Endothelial cell of umbilical vein (primary cell): ENCODE measurements around the gene MLC1. TPM values are rescaled to one million over a fixed set of nuclear protein-coding genes. Genes with fewer than 3 reads are reported as not detected.

ENCODE experiments used
- BruUV-seq: library from RNA; stranded (reverse); fragments of 400-500 nt; replicated peaks from 2 replicates; lab custom pipeline; 2021; lab: Mats Ljungman, UMichigan
- CTCF ChIA-PET: fragments of 300-600, 350-600 bp; sonication (Branson Sonifier 250); formaldehyde crosslinking; loops from one replicate; lab custom pipeline; 2021; ENCODE audit warnings: antibody characterized with exemption, inconsistent platforms; lab: Charles Lee
- POLR2A ChIA-PET: fragments of 300-600, 350-600 bp; sonication (Branson Sonifier 250); formaldehyde crosslinking; loops from one replicate; lab custom pipeline; 2021; ENCODE audit warnings: antibody characterized with exemption, inconsistent platforms; lab: Charles Lee
- DNase-seq: peaks from one replicate; pipeline ENCODE4 v3.0.0-alpha.2; 2011; ENCODE audit warnings: low read depth, low spot score
- FAIRE-seq: peaks from 2 replicates; lab custom pipeline; 2011; peaks lifted over from hg19 to GRCh38; lab: Jason Lieb, UNC
- H2AFZ ChIP-seq: 2 replicates; pipeline ENCODE4 v1.6.0; 2012; ENCODE audit warnings: low read depth, low read length, control low read depth, inconsistent platforms
- H3K27ac ChIP-seq: 2 replicates; pipeline ENCODE4 v1.5.1; 2011; ENCODE audit warnings: low read depth, mild to moderate bottlenecking, control low read depth, low read length, moderate library complexity; ENCODE audit not compliant: insufficient read depth
- H3K27me3 ChIP-seq, 2 experiments: 2 replicates each; pipeline versions ENCODE4 v1.6.0 to v1.6.1; 2011; ENCODE audit warnings: low read length in 2 of 2, mixed read lengths in 1 of 2; ENCODE audit not compliant: control insufficient read depth in 2 of 2, insufficient read depth in 2 of 2
- H3K36me3 ChIP-seq, 2 experiments: 2 replicates in 1 of 2; 3 replicates in 1 of 2; pipeline ENCODE4 v1.5.1; 2011; ENCODE audit warnings: low read length in 2 of 2, mild to moderate bottlenecking in 1 of 2, moderate library complexity in 1 of 2; ENCODE audit not compliant: control insufficient read depth in 2 of 2, insufficient read depth in 2 of 2; ENCODE audit errors: extremely low read depth in 1 of 2
- H3K4me1 ChIP-seq: 3 replicates; pipeline ENCODE4 v1.5.1; 2011; ENCODE audit warnings: mild to moderate bottlenecking, low read length; ENCODE audit not compliant: control insufficient read depth, insufficient read depth; ENCODE audit errors: extremely low read depth
- H3K4me2 ChIP-seq: 2 replicates; pipeline ENCODE4 v1.6.1; 2011; ENCODE audit warnings: low read length, control low read depth, mixed read lengths; ENCODE audit not compliant: insufficient read depth
- H3K4me3 ChIP-seq, 3 experiments: fragments of 200-600 bp in 1 of 3; sonication (generic), shearing (Covaris generic) in 1 of 3; replicated peaks in 1 of 3; 2 replicates each; pipeline ENCODE4 v1.5.1; 2011 to 2016; ENCODE audit warnings: control low read depth in 3 of 3, low read length in 3 of 3, mild to moderate bottlenecking in 2 of 3, inconsistent platforms in 1 of 3, low read depth in 1 of 3, moderate library complexity in 1 of 3; ENCODE audit not compliant: insufficient read depth in 1 of 3
- H3K79me2 ChIP-seq: 2 replicates; pipeline ENCODE4 v1.6.0; 2012; ENCODE audit warnings: low read length, inconsistent platforms; ENCODE audit not compliant: control insufficient read depth, insufficient read depth
- H3K9ac ChIP-seq: replicated peaks from 2 replicates; pipeline ENCODE3; 2011; ENCODE audit warnings: low read length, control low read depth; ENCODE audit not compliant: insufficient read depth; ENCODE audit errors: extremely low read depth
- H3K9me1 ChIP-seq: replicated peaks from 3 replicates; pipeline ENCODE4 v1.6.0; 2011; ENCODE audit warnings: mild to moderate bottlenecking, low read length; ENCODE audit not compliant: control insufficient read depth, insufficient read depth; ENCODE audit errors: extremely low read depth
- H3K9me3 ChIP-seq: replicated peaks from 2 replicates; pipeline ENCODE4 v1.5.1; 2012; ENCODE audit warnings: low read length, inconsistent platforms; ENCODE audit not compliant: control insufficient read depth, insufficient read depth
- H4K20me1 ChIP-seq: replicated peaks from 2 replicates; pipeline ENCODE3; 2011; ENCODE audit warnings: mild to moderate bottlenecking, low read length; ENCODE audit not compliant: control insufficient read depth, insufficient read depth; ENCODE audit errors: extremely low read depth
- EZH2 ChIP-seq: IDR thresholded peaks from 2 replicates; pipeline ENCODE4 v1.6.1; 2012; ENCODE audit warnings: borderline replicate concordance, low read depth, mild to moderate bottlenecking, moderate library complexity, low read length, inconsistent platforms; ENCODE audit not compliant: severe bottlenecking
- FOS ChIP-seq: IDR thresholded peaks from 2 replicates; pipeline ENCODE4 v1.6.1; 2011; ENCODE audit warnings: mild to moderate bottlenecking, low read length, moderate library complexity, borderline replicate concordance; ENCODE audit not compliant: insufficient read depth
- GATA2 ChIP-seq: IDR thresholded peaks from 2 replicates; pipeline ENCODE4 v1.7.0; 2011; ENCODE audit warnings: low read depth, mild to moderate bottlenecking, moderate library complexity, mixed read lengths, low read length; ENCODE audit not compliant: insufficient read length, insufficient read depth
- JUN ChIP-seq: IDR thresholded peaks from 2 replicates; pipeline ENCODE4 v1.6.1; 2011; ENCODE audit warnings: borderline replicate concordance, low read depth; ENCODE audit not compliant: insufficient read length, insufficient read depth
- MYC ChIP-seq: IDR thresholded peaks from one replicate; pipeline ENCODE4 v1.6.1; 2011; ENCODE audit warnings: mild to moderate bottlenecking, low read depth, low read length
- POLR2A ChIP-seq: IDR thresholded peaks from 2 replicates; pipeline ENCODE4 v1.6.1; 2012; ENCODE audit warnings: low read depth, mild to moderate bottlenecking, control low read depth, low read length
- POLR2AphosphoS5 ChIP-seq: IDR thresholded peaks from 2 replicates; pipeline ENCODE4 v1.6.1; 2012; ENCODE audit warnings: low read depth, mild to moderate bottlenecking, control low read depth, low read length, moderate library complexity; ENCODE audit not compliant: insufficient read depth
- dilution Hi-C: fragments of 300-500 bp; cut with MboI; formaldehyde crosslinking; loops from one replicate; pipeline ENCODE4 v1.15.0; 2019; ENCODE audit warnings: low sequenced_read_pairs; ENCODE audit not compliant: extremely low pct_ligation_motif_present
- intact Hi-C: fragments of 100-400 bp; cut with micrococcal nuclease; formaldehyde crosslinking; loops from one replicate; pipeline ENCODE4 v1.10.0; 2022
- polyA plus RNA-seq, 4 experiments: library from polyadenylated mRNA; depleted of rRNA in 3 of 4; stranded (reverse) in 3 of 4; unstranded in 1 of 4; fragments of >200 nt; gene quantifications; 2 replicates each; pipeline versions ENCODE4 v1.2.1 to v1.2.3, GENCODE V29; 2011 to 2012; ENCODE audit warnings: missing spikeins in 1 of 4
- total RNA-seq: library from RNA; stranded (reverse); gene quantifications from 2 replicates; pipeline ENCODE4 v1.2.3, GENCODE V29; 2021
- TF ChIP-seq, protein P1 (sequence below), 2 donors: IDR thresholded peaks; 1 replicate in 1 of 2; 2 replicates in 1 of 2; pipeline ENCODE4 v1.5.1; 2011; ENCODE audit warnings: low read length in 2 of 2, mild to moderate bottlenecking in 2 of 2, moderate library complexity in 2 of 2, control low read depth in 1 of 2, inconsistent platforms in 1 of 2, low read depth in 1 of 2; ENCODE audit not compliant: insufficient read depth in 1 of 2; ENCODE audit errors: extremely low read depth in 1 of 2
- TF ChIP-seq, protein P2 (sequence below): IDR thresholded peaks from 2 replicates; pipeline ENCODE4 v1.6.1; 2011; ENCODE audit not compliant: insufficient read depth, insufficient read length

The MLC1 gene
- total and polyA plus RNA-seq, 2 donors (not counting 3 experiments of a cell fraction or from before 2014, with no cell fraction given) = not detected

DNA sequence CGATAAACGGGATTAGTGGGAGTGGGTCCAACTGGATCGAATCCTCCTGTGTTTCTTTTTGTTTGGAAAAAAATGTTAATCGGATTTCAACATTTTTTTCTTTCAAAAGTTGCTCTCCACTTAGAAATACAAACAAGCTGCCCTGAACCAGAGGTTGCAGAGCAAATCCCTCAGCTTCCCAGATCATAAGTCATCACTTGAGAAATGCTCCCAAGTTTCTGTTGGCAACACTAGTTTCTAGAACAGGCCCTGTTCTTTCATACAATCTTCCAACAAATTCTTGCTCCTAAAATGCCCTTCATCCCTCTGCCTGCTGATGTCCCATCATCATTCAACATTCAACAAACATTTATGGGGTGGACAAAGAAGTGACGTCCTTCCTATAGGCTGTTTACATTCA is 1.3 kb upstream of the MLC1 start:
- POLR2A ChIA-PET = no interaction called here
- Histone ChIP-seq H3K27ac (no peak overlapping the region), H3K9me1 (no peaks in the 10 kb centered on the region), H3K9ac (no peak overlapping the region), H3K9me3 (no peaks in the 10 kb centered on the region), H3K27me3 (peaks cover 0 to 6% of the 10 kb centered on the region in 2 experiments), H3K79me2 (no peaks in the 10 kb centered on the region), H3K36me3 (no peaks in the 10 kb centered on the region), H3K4me2 (no peak overlapping the region), H3K4me3 (no peak overlapping the region), H2AFZ (no peak overlapping the region), H3K4me1 (no peaks in the 10 kb centered on the region), H4K20me1 (no peaks in the 10 kb centered on the region)
- CTCF ChIA-PET = interaction anchor here (1.4 to 1.5 kb wide), 2 partner anchors 21 to 319 kb away, joined by 3 to 4 read pairs; no protein-coding TSS in a partner anchor
- intact Hi-C loops = no loop called here
- FAIRE-seq = no peak
- no TSS peak for BruUV-seq
- no peak for DNase-seq
- TF ChIP-seq JUN (no peak), FOS (no peak), POLR2A (no peak), GATA2 (no peak), EZH2 (no peak), MYC (no peak), POLR2AphosphoS5 (no peak)
- TF ChIP-seq, protein P1, sequence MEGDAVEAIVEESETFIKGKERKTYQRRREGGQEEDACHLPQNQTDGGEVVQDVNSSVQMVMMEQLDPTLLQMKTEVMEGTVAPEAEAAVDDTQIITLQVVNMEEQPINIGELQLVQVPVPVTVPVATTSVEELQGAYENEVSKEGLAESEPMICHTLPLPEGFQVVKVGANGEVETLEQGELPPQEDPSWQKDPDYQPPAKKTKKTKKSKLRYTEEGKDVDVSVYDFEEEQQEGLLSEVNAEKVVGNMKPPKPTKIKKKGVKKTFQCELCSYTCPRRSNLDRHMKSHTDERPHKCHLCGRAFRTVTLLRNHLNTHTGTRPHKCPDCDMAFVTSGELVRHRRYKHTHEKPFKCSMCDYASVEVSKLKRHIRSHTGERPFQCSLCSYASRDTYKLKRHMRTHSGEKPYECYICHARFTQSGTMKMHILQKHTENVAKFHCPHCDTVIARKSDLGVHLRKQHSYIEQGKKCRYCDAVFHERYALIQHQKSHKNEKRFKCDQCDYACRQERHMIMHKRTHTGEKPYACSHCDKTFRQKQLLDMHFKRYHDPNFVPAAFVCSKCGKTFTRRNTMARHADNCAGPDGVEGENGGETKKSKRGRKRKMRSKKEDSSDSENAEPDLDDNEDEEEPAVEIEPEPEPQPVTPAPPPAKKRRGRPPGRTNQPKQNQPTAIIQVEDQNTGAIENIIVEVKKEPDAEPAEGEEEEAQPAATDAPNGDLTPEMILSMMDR (IDR thresholded peaks at IDR 0.05; ENCODE audit: extremely low read depth in 1 of 2, insufficient read depth in 1 of 2, low read depth in 1 of 2, low read length in 2 of 2) = no peak
- TF ChIP-seq, protein P2, sequence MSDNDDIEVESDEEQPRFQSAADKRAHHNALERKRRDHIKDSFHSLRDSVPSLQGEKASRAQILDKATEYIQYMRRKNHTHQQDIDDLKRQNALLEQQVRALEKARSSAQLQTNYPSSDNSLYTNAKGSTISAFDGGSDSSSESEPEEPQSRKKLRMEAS = no peak
- dilution Hi-C loops = no loop called here
